Measurements from ENCODE around the gene GET4.

GRCh38 chr7:871900-872537 is 4.3 kb upstream of the GET4 start:
- TF ChIP-seq CTCF (IDR thresholded peaks at IDR 0.05 in 2 of 3, conservative IDR thresholded peaks at IDR 0.05 in 1 of 3; ENCODE audit: borderline replicate concordance in 1 of 3, insufficient read depth in 1 of 3, low read depth in 2 of 3, low read length in 2 of 3), result no peak
- TF ChIP-seq EZH2 (IDR thresholded peaks at IDR 0.05), result no peak
